Liver (tissue), 9 donors: ENCODE measurements around the gene CNMD. TPM values are rescaled to one million over a fixed set of nuclear protein-coding genes. Genes with fewer than 3 reads are reported as not detected.

Source experiments
- DNase-seq: peaks from one replicate; pipeline ENCODE4 v3.0.0-alpha.2; 2017; ENCODE audit warnings: low spot score
- H3K27ac ChIP-seq, 2 donors: one replicate each; pipeline ENCODE4 v1.7.0; 2013; ENCODE audit warnings: inconsistent platforms in 2 of 2, low read length in 2 of 2, control low read depth in 1 of 2, low read depth in 1 of 2, mild to moderate bottlenecking in 1 of 2
- H3K27me3 ChIP-seq, 4 donors: one replicate each; pipeline versions ENCODE4 v1.6.1 to v1.7.0; 2013; ENCODE audit warnings: low read length in 3 of 4, inconsistent platforms in 1 of 4, mild to moderate bottlenecking in 1 of 4, moderate library complexity in 1 of 4; ENCODE audit not compliant: control insufficient read depth in 4 of 4, insufficient read depth in 4 of 4
- H3K36me3 ChIP-seq, 4 donors: one replicate each; pipeline versions ENCODE4 v1.6.1 to v1.7.0; 2013; ENCODE audit warnings: low read length in 3 of 4, mild to moderate bottlenecking in 3 of 4, low read depth in 1 of 4, moderate library complexity in 1 of 4; ENCODE audit not compliant: control insufficient read depth in 4 of 4, insufficient read depth in 3 of 4
- H3K4me1 ChIP-seq, 4 donors: one replicate each; pipeline versions ENCODE4 v1.6.1 to v1.7.0; 2013; ENCODE audit warnings: low read length in 3 of 4, mild to moderate bottlenecking in 3 of 4, moderate library complexity in 1 of 4; ENCODE audit not compliant: control insufficient read depth in 4 of 4, insufficient read depth in 4 of 4
- H3K4me3 ChIP-seq, 3 donors: one replicate each; pipeline versions ENCODE4 v1.6.1 to v1.7.0; 2013; ENCODE audit warnings: low read length in 3 of 3, control low read depth in 1 of 3, low read depth in 1 of 3, mild to moderate bottlenecking in 1 of 3
- H3K9ac ChIP-seq, 2 donors: one replicate each; pipeline ENCODE4 v1.7.0; 2013; ENCODE audit warnings: low read length in 2 of 2, mild to moderate bottlenecking in 2 of 2, moderate library complexity in 2 of 2, control low read depth in 1 of 2, low read depth in 1 of 2
- H3K9me3 ChIP-seq, 4 donors: one replicate each; pipeline versions ENCODE4 v1.6.1 to v1.7.0; 2013; ENCODE audit warnings: low read length in 3 of 4; ENCODE audit not compliant: control insufficient read depth in 4 of 4
- FOXA2 ChIP-seq: IDR thresholded peaks from 2 replicates; pipeline ENCODE4 v1.6.1; 2016; ENCODE audit warnings: antibody characterized with exemption
- HNF4G ChIP-seq: IDR thresholded peaks from 2 replicates; pipeline ENCODE4 v1.6.1; 2016; ENCODE audit warnings: antibody characterized with exemption
- JUND ChIP-seq, 2 donors: IDR thresholded peaks; 2 replicates each; pipeline ENCODE4 v1.6.1; 2016; ENCODE audit warnings: antibody characterized with exemption in 2 of 2
- MAX ChIP-seq: IDR thresholded peaks from 2 replicates; pipeline ENCODE4 v1.6.1; 2016; ENCODE audit warnings: antibody characterized with exemption
- NR2F2 ChIP-seq: IDR thresholded peaks from 2 replicates; pipeline ENCODE4 v1.6.1; 2016; ENCODE audit warnings: antibody characterized with exemption
- RAD21 ChIP-seq, 2 donors: IDR thresholded peaks; 2 replicates each; pipeline ENCODE4 v1.6.1; 2016; ENCODE audit warnings: antibody characterized with exemption in 2 of 2, mild to moderate bottlenecking in 2 of 2
- RXRA ChIP-seq, 2 donors: IDR thresholded peaks; 2 replicates each; pipeline ENCODE4 v1.6.1; 2017 to 2018; ENCODE audit warnings: antibody characterized with exemption in 2 of 2, mild to moderate bottlenecking in 1 of 2
- SP1 ChIP-seq: IDR thresholded peaks from 2 replicates; pipeline ENCODE4 v1.6.1; 2018; ENCODE audit warnings: antibody characterized with exemption, mild to moderate bottlenecking
- YY1 ChIP-seq: IDR thresholded peaks from 2 replicates; pipeline ENCODE4 v1.6.1; 2016; ENCODE audit warnings: antibody characterized with exemption, mild to moderate bottlenecking
- ZBTB33 ChIP-seq: IDR thresholded peaks from 2 replicates; pipeline ENCODE4 v1.6.1; 2016; ENCODE audit warnings: antibody characterized with exemption
- WGBS: extraction: QIAGEN DNeasy Blood & Tissue Kit; methylation state at CpG from one replicate; pipeline ENCODE4 v1.1.7; 2013; 5-methylcytosine and 5-hydroxymethylcytosine counted together
- polyA plus RNA-seq, 2 donors: library from polyadenylated mRNA; stranded (reverse) in 1 of 2; unstranded in 1 of 2; fragments of 200-250 nt in 1 of 2; fragments of >200 nt in 1 of 2; fragmentation: Nextera tagmentation in 1 of 2; extraction: Ambion mirVana in 1 of 2; gene quantifications; one replicate each; pipeline versions ENCODE4 v1.2.1 to v1.2.3, GENCODE V29; 2013 to 2015
- total RNA-seq, 2 donors: library from RNA; depleted of rRNA; stranded (reverse); fragments of >200 nt; gene quantifications; one replicate each; pipeline ENCODE4 v1.2.3, GENCODE V29; 2014
- donor health status: healthy.
- donor health status: healthy.
- donor health status: healthy.
- donor health status: healthy.
- donor health status: healthy.

Gene CNMD
- total and polyA plus RNA-seq, 4 donors, result not detected

GRCh38 chr13:52664272-52664671 lies 75.3 kb downstream of the CNMD start:
- H3K4me1 ChIP-seq, result no peaks in the 10 kb centered on the region
- H3K27me3 ChIP-seq, result no peaks in the 10 kb centered on the region
- over 99% methylated on average over 4 of the region's 4 CpGs for WGBS
- peaks cover 9 to 57% (median 33%) of the 10 kb centered on the region in 4 donors for H3K36me3 ChIP-seq
- DNase-seq, result no peak
- no peak overlapping the region for H3K27ac ChIP-seq
- H3K4me3 ChIP-seq, result no peak overlapping the region
- TF ChIP-seq YY1, result no peak
- H3K9ac ChIP-seq, result no peak overlapping the region
- no peaks in the 10 kb centered on the region for H3K9me3 ChIP-seq

- WGBS, result 88% methylated on average over 2 of the region's 2 CpGs
Observed at GRCh38 chr13:52659340-52659739, 80.3 kb downstream of the CNMD start.

More at GRCh38 chr13:52659340-52659739, 80.3 kb downstream of the CNMD start:
- Histone ChIP-seq H3K27me3 (no peaks in the 10 kb centered on the region), H3K9me3 (no peaks in the 10 kb centered on the region), H3K9ac (no peak overlapping the region), H3K4me3 (no peak overlapping the region), H3K4me1 (peaks cover 0 to 5% (median 2%) of the 10 kb centered on the region in 4 donors), H3K27ac (no peak overlapping the region), H3K36me3 (peaks cover 4 to 41% (median 19%) of the 10 kb centered on the region in 4 donors)
- no peak for TF ChIP-seq FOXA2
- no peak for TF ChIP-seq ZBTB33
- no peak for TF ChIP-seq NR2F2
- no peak for TF ChIP-seq JUND (IDR thresholded peaks at IDR 0.05)
- TF ChIP-seq MAX, result no peak
- TF ChIP-seq RAD21 (IDR thresholded peaks at IDR 0.05), result no peak
- no peak for TF ChIP-seq RXRA (IDR thresholded peaks at IDR 0.05)
- no peak for TF ChIP-seq HNF4G
- TF ChIP-seq SP1, result no peak
- no peak for DNase-seq

Other genes with a start within 250 kb of the CNMD start
- 1 to 10 TPM; 1.0 to 1.4 TPM for gene HNRNPA1L2, start 97.4 kb downstream of the CNMD start, total RNA-seq
- 1 to 10 TPM in 1 of 2 donors, under 1 TPM in 1; 0.81 to 2.4 TPM for gene HNRNPA1L2, start 97.4 kb downstream of the CNMD start, polyA plus RNA-seq
- 10 to 100 TPM; 17.2 to 24.4 TPM for gene SUGT1, start 87.0 kb downstream of the CNMD start, total RNA-seq
- 10 to 100 TPM; 15.5 to 24.9 TPM for gene SUGT1, start 87.0 kb downstream of the CNMD start, polyA plus RNA-seq
- gene PCDH8, start 108.8 kb upstream of the CNMD start, total RNA-seq, result not detected
- not detected for gene PCDH8, start 108.8 kb upstream of the CNMD start, polyA plus RNA-seq